ENCODE data around the gene ZBTB38. TPM values are rescaled to one million over a fixed set of nuclear protein-coding genes. Genes with fewer than 3 reads are reported as not detected.

ZBTB38 gene
- total RNA-seq, 1 donor = 326 TPM

DNA sequence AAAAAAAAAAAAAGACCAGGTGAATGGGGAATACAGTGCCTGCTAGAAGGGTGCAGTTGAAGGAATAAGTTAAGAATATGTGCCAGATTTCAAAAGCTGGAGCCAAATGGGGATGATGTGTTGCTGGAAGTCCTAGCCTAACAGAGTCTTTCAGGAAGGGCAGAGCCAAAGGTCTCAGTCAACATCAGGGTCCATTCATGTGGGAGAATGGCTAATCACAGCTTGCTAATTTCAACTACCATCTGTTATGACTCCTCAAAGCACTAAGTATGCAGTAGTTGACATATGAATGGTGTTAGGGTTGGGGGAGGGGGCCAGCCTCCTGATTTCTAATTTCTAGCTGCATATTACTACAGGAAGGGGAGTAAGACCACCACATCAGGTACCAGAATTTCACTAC lies 4.4 kb downstream of the ZBTB38 start:
- TF ChIP-seq CTCF (IDR thresholded peaks at IDR 0.05; ENCODE audit: insufficient read depth, low read depth, low read length) = no peak
- DNase-seq (ENCODE audit: low read depth) = no peak

DNA sequence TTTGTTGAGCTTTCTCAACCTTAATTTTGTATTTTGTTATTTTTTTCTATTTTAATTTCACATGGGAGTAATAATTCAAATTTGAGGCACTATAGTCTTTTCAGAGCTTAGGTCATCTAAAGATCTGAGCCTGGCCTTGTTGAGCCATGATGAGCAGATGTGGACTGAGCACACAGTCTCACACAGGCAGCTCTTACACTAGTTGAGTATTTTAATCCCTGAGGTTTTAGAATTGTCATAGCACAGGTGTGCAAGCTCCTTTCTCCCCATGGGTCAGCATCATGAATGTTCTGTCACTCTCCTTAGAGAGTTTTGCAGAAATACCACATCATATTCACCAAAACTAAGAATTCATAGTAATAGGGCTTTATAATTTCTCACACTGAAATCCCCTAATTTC lies 4.9 kb downstream of the ZBTB38 start:
- TF ChIP-seq CTCF (IDR thresholded peaks at IDR 0.05; ENCODE audit: insufficient read depth, low read depth, low read length) = no peak
- no peak overlapping the region for H3K4me3 ChIP-seq (ENCODE audit: low read depth, low read length)
- DNase-seq (ENCODE audit: low read depth) = no peak

More for the DNA sequence above, 4.4 kb downstream of the ZBTB38 start:
- no peak overlapping the region for H3K4me3 ChIP-seq (ENCODE audit: low read depth, low read length)

- no peak for DNase-seq (ENCODE audit: low read depth)
These were observed 5.6 kb downstream of the ZBTB38 start for GRCh38 chr3:141373768-141374526.

DNA sequence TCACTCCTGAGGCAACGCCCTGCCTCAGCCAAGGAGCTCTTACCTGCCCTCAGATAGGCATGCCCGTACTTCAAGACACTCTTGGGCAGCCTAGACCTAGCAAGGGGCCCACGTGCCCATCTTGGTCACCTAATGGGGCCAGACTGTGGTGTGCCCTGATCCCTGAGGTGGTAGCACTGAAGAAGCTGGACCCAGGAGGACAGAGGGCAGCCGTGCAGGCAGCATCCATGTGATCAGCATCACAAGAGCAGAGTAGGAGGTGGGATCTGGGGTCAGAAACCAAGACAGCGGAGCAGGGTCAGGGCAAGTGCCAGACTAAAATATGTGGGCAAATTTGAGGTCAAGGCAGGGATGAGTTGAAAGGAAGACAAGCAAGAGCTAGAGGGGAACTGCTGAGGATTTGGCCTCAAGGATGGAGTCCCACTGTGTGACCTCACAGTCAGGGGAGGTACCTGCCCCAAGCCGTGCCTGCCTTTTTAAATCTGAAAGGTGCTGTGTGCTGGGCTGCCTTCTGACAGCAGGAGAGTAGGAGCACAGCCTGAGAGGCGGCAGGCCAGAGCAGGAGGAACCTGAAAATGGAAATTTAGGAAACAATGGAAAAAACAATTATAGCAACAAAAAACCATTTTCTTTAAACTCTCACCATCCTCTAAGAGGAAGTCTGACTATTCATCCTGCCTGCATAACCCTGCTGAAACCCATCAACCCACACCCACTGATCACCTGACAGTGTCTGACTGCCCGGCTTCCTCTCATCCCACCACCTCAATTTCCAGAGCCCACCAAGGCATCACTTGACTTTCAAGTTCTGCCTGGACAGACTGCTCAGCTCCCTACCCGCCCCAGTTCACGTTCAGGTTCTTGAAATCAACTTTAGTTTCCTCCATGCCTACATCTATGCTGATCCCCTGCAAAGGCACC lies 7.3 kb downstream of the ZBTB38 start:
- DNase-seq (ENCODE audit: low read depth) = no peak
- no peak overlapping the region for H3K4me3 ChIP-seq (ENCODE audit: low read depth, low read length)
- no peak for TF ChIP-seq CTCF (IDR thresholded peaks at IDR 0.05; ENCODE audit: insufficient read depth, low read depth, low read length)

More at GRCh38 chr3:141373768-141374526, 5.6 kb downstream of the ZBTB38 start:
- no peak for TF ChIP-seq CTCF (IDR thresholded peaks at IDR 0.05; ENCODE audit: insufficient read depth, low read depth, low read length)
- no peak overlapping the region for H3K4me3 ChIP-seq (ENCODE audit: low read depth, low read length)

- no peak overlapping the region for H3K4me3 ChIP-seq (ENCODE audit: low read depth, low read length)
- TF ChIP-seq CTCF (IDR thresholded peaks at IDR 0.05; ENCODE audit: insufficient read depth, low read depth, low read length) = no peak
- no peak for DNase-seq (ENCODE audit: low read depth)
These were observed 9.1 kb downstream of the ZBTB38 start for GRCh38 chr3:141377377-141377776.

DNA sequence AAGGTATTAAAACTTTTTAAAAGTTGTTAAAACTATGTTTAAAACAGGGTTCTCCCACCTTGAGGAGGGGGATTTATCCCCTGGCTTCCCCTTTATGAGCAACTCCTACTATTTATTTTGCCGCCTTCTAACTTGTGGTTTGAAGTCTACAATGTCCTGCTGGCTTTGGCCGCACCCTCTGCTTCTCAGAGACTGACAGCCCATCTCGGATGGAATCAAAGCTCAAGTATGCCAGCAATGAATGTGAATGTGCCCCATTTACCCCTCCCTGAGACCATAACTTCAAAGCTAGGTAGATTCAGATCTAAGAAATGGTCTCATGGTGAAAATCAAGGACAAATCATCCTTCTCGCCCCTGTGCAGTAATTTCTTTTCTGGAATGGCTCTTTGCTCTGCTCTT lies 10.3 kb downstream of the ZBTB38 start:
- no peak overlapping the region for H3K4me3 ChIP-seq (ENCODE audit: low read depth, low read length)
- no peak for DNase-seq (ENCODE audit: low read depth)
- TF ChIP-seq CTCF (IDR thresholded peaks at IDR 0.05; ENCODE audit: insufficient read depth, low read depth, low read length) = no peak

Measured in fibroblast of villous mesenchyme (primary cell).